Ovary (tissue), 9 donors: ENCODE measurements around the gene MATN3. TPM values are rescaled to one million over a fixed set of nuclear protein-coding genes. Genes with fewer than 3 reads are reported as not detected.

Experiments
- DNase-seq, 5 donors: peaks; one replicate each; pipeline ENCODE4 v3.0.0-alpha.2; 2019 to 2020
- H3K27ac ChIP-seq, 2 donors: fragments of 200-600 bp; one replicate each; pipeline versions ENCODE4 v1.5.1 to v1.8.0; 2019 to 2022
- H3K27me3 ChIP-seq: fragments of 200-600 bp; one replicate; pipeline ENCODE4 v1.8.0; 2022
- H3K36me3 ChIP-seq: fragments of 200-600 bp; sonication (generic); one replicate; pipeline ENCODE4 v1.5.1; 2019
- H3K4me1 ChIP-seq: one replicate; pipeline ENCODE4 v1.8.1; 2013; ENCODE audit warnings: mild to moderate bottlenecking, moderate library complexity; ENCODE audit not compliant: insufficient read depth
- H3K4me3 ChIP-seq: fragments of 200-600 bp; sonication (generic); one replicate; pipeline ENCODE4 v1.5.1; 2017
- H3K9me3 ChIP-seq, 2 donors: fragments of 200-600 bp in 1 of 2; sonication (generic) in 1 of 2; one replicate each; pipeline versions ENCODE4 v1.5.1 to v1.8.1; 2013 to 2019; ENCODE audit warnings: mild to moderate bottlenecking in 1 of 2, moderate library complexity in 1 of 2
- CTCF ChIP-seq, 3 donors: fragments of 450-650 bp in 2 of 3; fragments of 200-600 bp in 1 of 3; IDR thresholded peaks; one replicate each; pipeline versions ENCODE4 v1.5.1 to v1.8.0; 2016 to 2022; ENCODE audit warnings: antibody characterized with exemption in 3 of 3, mild to moderate bottlenecking in 1 of 3
- EP300 ChIP-seq: sonication (generic); formaldehyde crosslinking; IDR thresholded peaks from one replicate; pipeline ENCODE4 v1.6.1; 2017; ENCODE audit warnings: antibody characterized with exemption
- POLR2A ChIP-seq: fragments of 450-650 bp; IDR thresholded peaks from one replicate; pipeline ENCODE4 v1.6.1; 2017; ENCODE audit warnings: antibody characterized with exemption, mild to moderate bottlenecking, moderate library complexity
- WGBS, 3 donors: extraction: QIAGEN DNeasy Blood & Tissue Kit in 1 of 3; methylation state at CpG; one replicate each; pipeline versions ENCODE4 v1.1.5 to v1.1.7; 2013 to 2017; 5-methylcytosine and 5-hydroxymethylcytosine counted together
- intact Hi-C, 4 donors: fragments of 100-400 bp; cut with DNase I; formaldehyde crosslinking; loops; one replicate each; pipeline versions ENCODE4 v1.11.0 to v1.15.1; 2022 to 2023
- polyA plus RNA-seq, 2 donors: library from polyadenylated mRNA; stranded (reverse); fragments of 200-250 nt in 1 of 2; fragments of 350-450 nt in 1 of 2; fragmentation: Illumina TruSeq in 1 of 2; extraction: RNeasy Lipid Tissue Mini Kit (QIAGEN cat#74804) in 1 of 2; gene quantifications; one replicate each; pipeline ENCODE4 v1.2.3, GENCODE V29; 2013 to 2014
- total RNA-seq, 7 donors: library from RNA; depleted of rRNA in 2 of 7; stranded (reverse); fragments of >200 nt in 2 of 7; fragmentation: NEBNext Ultra II Directional in 3 of 7; extraction: Animal tissue kit (Norgen Biotek cat#: 25700) in 3 of 7; gene quantifications; one replicate each; pipeline versions ENCODE4 v1.1.0 to v1.2.4, GENCODE V29; 2016 to 2023
- donor health status: DM: no; HTN: no; CAD: no; lungs with moderate emphysema.
- donor health status: DM: no; HTN: no; CAD: no.
- donor health status: Bipolar disorder and iron deficiency.
- donor health status: DM: yes; HTN: yes; CAD: no.
- donor health status: DM: no; HTN: no; CAD: no.
- donor health status: DM: yes; HTN: yes; CAD: no.

MATN3 gene
- total and polyA plus RNA-seq, 9 donors = 0.34 to 2.5 (median 0.73) TPM

- Histone ChIP-seq H3K9me3 (no peaks in the 10 kb centered on the region), H3K4me1 (no peaks in the 10 kb centered on the region), H3K36me3 (no peaks in the 10 kb centered on the region), H3K27me3 (no peaks in the 10 kb centered on the region), H3K4me3 (no peak overlapping the region), H3K27ac (no peak overlapping the region)
- 88 to 91% (median 89%) methylated on average over 8 of the region's 8 CpGs for WGBS, 3 donors
- TF ChIP-seq CTCF (IDR thresholded peaks at IDR 0.05) (no peak), POLR2A (no peak), EP300 (no peak)
- intact Hi-C loops = loop anchor here in 1 of 4 donors (10.0 kb wide), 1 partner anchor 959 kb away; no protein-coding TSS in a partner anchor
- DNase-seq = no peak
Measured at GRCh38 chr2:19973466-19973865, 39.0 kb downstream of the MATN3 start.

DNA sequence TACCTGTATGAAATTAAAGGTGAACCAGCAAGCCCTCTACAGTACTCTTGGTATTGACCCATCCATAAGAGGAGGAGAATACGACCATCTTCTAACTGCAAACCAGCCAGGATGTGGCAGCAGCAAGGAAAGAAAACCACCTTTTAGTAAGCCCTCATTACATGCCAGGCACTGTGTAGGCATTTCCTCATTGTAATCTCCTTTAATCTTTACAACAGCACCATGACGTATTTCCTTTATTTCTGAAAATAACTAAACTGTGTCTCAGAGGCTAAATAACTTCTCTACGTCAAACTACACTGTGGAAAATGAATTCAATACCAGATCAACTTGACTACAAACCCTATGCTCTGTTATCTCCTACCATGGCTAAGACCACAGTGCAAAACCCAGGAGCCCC is 40.8 kb downstream of the MATN3 start:
- Histone ChIP-seq H3K27ac (no peak overlapping the region), H3K9me3 (no peaks in the 10 kb centered on the region), H3K27me3 (no peaks in the 10 kb centered on the region), H3K4me1 (no peaks in the 10 kb centered on the region), H3K4me3 (no peak overlapping the region), H3K36me3 (no peaks in the 10 kb centered on the region)
- TF ChIP-seq CTCF (IDR thresholded peaks at IDR 0.05) = no peak
- TF ChIP-seq POLR2A = no peak
- no peak for TF ChIP-seq EP300
- DNase-seq = no peak
- 89 to 94% (median 91%) methylated on average over 3 of the region's 3 CpGs for WGBS, 3 donors
- intact Hi-C loops = loop anchor here in 1 of 4 donors (10.0 kb wide), 1 partner anchor 957 kb away; no protein-coding TSS in a partner anchor

GRCh38 chr2:19963386-19963785 is 49.1 kb downstream of the MATN3 start:
- intact Hi-C loops = loop anchor here in 1 of 4 donors (10.0 kb wide), 1 partner anchor 141 kb away; no protein-coding TSS in a partner anchor
- H3K4me3 ChIP-seq = no peak overlapping the region
- 85 to 100% (median 100%) methylated on average over 1 of the region's 1 CpG for WGBS, 3 donors
- no peak for TF ChIP-seq EP300
- no peak for TF ChIP-seq CTCF (IDR thresholded peaks at IDR 0.05)
- no peak for TF ChIP-seq POLR2A
- no peaks in the 10 kb centered on the region for H3K4me1 ChIP-seq
- no peaks in the 10 kb centered on the region for H3K27me3 ChIP-seq
- no peaks in the 10 kb centered on the region for H3K9me3 ChIP-seq
- DNase-seq = no peak
- H3K36me3 ChIP-seq = no peaks in the 10 kb centered on the region
- H3K27ac ChIP-seq = no peak overlapping the region

DNA sequence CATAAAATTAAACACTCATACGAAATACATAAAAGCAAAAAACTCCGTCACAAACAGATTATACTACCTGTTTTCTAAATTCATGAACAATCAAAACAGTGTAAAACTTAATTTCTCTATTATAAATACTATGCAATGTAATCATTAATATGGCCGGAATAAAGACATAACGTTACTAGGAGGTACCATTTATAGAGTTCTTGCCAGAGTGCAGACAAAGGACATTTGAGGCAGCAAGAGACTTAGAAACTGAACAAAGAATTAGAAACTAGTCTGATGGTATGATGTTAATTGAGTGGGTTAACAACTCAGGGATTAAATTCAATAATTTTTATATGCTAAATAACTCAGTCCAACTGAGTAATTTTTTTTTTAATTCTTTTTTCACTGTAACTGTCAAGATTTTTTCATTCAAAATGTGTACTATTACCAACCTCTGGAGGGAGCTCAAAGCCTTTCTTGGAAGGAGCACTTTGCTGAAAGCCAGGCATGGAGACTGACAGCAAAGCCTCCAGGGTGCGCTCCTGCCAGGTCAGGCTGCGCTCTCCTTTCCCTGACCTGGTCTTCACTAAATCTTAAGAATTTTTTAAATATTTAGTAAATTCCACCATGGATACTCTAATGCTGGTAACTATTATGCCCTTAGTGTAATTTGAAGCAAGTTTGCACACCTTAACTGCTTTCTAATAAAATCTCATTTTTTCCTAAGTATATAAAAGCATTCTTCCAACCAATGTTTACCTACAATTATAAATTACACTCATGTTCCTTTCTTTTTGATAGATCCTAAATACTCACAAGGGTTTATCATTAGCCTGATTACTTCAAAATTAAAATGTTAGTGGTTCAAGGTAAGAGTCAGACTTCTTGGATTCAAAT is 56.7 kb downstream of the MATN3 start:
- Histone ChIP-seq H3K4me3 (no peak overlapping the region), H3K27me3 (no peaks in the 10 kb centered on the region), H3K9me3 (no peaks in the 10 kb centered on the region), H3K27ac (no peak overlapping the region), H3K36me3 (no peaks in the 10 kb centered on the region), H3K4me1 (no peaks in the 10 kb centered on the region)
- intact Hi-C loops = no loop called here
- peak; percentile 11 to 38 (median 36) for DNase-seq
- WGBS, 3 donors = 63 to 66% (median 65%) methylated on average over 6 of the region's 6 CpGs
- TF ChIP-seq CTCF (IDR thresholded peaks at IDR 0.05) (peak in 2 of 3 donors; percentile 22 to 38), EP300 (no peak), POLR2A (no peak)
